A673 (cell line): ENCODE results near the gene SMAD6.

ENCODE experiments used
- EZH2 ChIP-seq: fragments of 200-600 bp; sonication (generic); IDR thresholded peaks from 2 replicates; pipeline ENCODE4 v1.6.1; 2017; ENCODE audit warnings: borderline replicate concordance, low read depth, mild to moderate bottlenecking, mixed read lengths, antibody characterized with exemption, low read length; ENCODE audit not compliant: poor library complexity, severe bottlenecking
- TF ChIP-seq, protein P1 (sequence below): fragments of 300-800, 200-600 bp; sonication (generic); conservative IDR thresholded peaks from 2 replicates; pipeline ENCODE4 v1.5.1; 2017; ENCODE audit warnings: low read depth, mild to moderate bottlenecking, antibody characterized with exemption, low read length, moderate library complexity, mixed read lengths

DNA sequence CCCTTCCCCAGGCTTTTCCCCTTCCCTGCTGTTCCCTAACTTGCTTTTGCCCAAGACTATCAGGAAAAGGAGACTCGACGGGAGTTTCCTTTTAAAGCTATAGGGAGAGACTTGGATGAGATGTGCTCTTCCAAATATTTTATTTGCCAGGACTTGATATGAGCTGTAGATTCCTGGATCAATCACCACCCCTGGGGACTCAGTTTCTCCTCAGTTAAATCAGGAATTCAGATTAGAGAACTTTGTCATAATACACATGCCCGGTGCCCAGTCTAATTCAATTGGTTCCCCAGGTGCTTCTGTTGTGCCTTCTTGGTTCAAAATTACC is 46.6 kb downstream of the SMAD6 start:
- TF ChIP-seq EZH2 = no peak
- TF ChIP-seq, protein P1, sequence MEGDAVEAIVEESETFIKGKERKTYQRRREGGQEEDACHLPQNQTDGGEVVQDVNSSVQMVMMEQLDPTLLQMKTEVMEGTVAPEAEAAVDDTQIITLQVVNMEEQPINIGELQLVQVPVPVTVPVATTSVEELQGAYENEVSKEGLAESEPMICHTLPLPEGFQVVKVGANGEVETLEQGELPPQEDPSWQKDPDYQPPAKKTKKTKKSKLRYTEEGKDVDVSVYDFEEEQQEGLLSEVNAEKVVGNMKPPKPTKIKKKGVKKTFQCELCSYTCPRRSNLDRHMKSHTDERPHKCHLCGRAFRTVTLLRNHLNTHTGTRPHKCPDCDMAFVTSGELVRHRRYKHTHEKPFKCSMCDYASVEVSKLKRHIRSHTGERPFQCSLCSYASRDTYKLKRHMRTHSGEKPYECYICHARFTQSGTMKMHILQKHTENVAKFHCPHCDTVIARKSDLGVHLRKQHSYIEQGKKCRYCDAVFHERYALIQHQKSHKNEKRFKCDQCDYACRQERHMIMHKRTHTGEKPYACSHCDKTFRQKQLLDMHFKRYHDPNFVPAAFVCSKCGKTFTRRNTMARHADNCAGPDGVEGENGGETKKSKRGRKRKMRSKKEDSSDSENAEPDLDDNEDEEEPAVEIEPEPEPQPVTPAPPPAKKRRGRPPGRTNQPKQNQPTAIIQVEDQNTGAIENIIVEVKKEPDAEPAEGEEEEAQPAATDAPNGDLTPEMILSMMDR = no peak
